ENCODE results near the gene COL21A1. TPM values are rescaled to one million over a fixed set of nuclear protein-coding genes. Genes with fewer than 3 reads are reported as not detected.
"Not testable (repeated sequence)": the region's sequence is repeated elsewhere in the genome, so short reads cannot be mapped to it uniquely, and the experiment has no call there.

COL21A1 gene
- total RNA-seq, 6 donors from 2014 or later: 3.2 to 35.6 (median 9.2) TPM

GRCh38 chr6:56021943-56022342, 225.4 kb downstream of the COL21A1 start:
- DNase-seq: no peak
- no peaks in the 10 kb centered on the region for H3K36me3 ChIP-seq
- H3K27ac ChIP-seq: no peak overlapping the region
- H3K4me3 ChIP-seq: no peak overlapping the region
- no peak for TF ChIP-seq POLR2AphosphoS5 (IDR thresholded peaks at IDR 0.05)
- no peak for TF ChIP-seq CTCF (IDR thresholded peaks at IDR 0.05)
- no peak for TF ChIP-seq EP300 (IDR thresholded peaks at IDR 0.05)
- H3K4me1 ChIP-seq: no peaks in the 10 kb centered on the region
- 76 to 86% methylated on average over 2 of the region's 2 CpGs for WGBS, 2 donors
- no peaks in the 10 kb centered on the region for H3K9me3 ChIP-seq
- no peak for ATAC-seq (ENCODE audit: low FRiP score in 2 of 2)
- H3K27me3 ChIP-seq: no peaks in the 10 kb centered on the region

GRCh38 chr6:56019973-56020372, 227.4 kb downstream of the COL21A1 start:
- no peak overlapping the region for H3K27ac ChIP-seq
- WGBS, 2 donors: 67 to 82% methylated on average over 1 of the region's 1 CpG
- DNase-seq: no peak
- no peaks in the 10 kb centered on the region for H3K9me3 ChIP-seq
- no peaks in the 10 kb centered on the region for H3K27me3 ChIP-seq
- TF ChIP-seq POLR2AphosphoS5 (IDR thresholded peaks at IDR 0.05) (no peak), POLR2A (IDR thresholded peaks at IDR 0.05) (no peak), EP300 (IDR thresholded peaks at IDR 0.05) (no peak), CTCF (IDR thresholded peaks at IDR 0.05) (no peak)
- no peak for ATAC-seq (ENCODE audit: low FRiP score in 2 of 2)
- H3K36me3 ChIP-seq: no peaks in the 10 kb centered on the region
- no peak overlapping the region for H3K4me3 ChIP-seq
- no peaks in the 10 kb centered on the region for H3K4me1 ChIP-seq

- H3K27me3 ChIP-seq: no peaks in the 10 kb centered on the region
- H3K36me3 ChIP-seq: no peaks in the 10 kb centered on the region
- no peak for TF ChIP-seq CTCF (IDR thresholded peaks at IDR 0.05)
- TF ChIP-seq EP300 (IDR thresholded peaks at IDR 0.05): no peak
- no peak for TF ChIP-seq POLR2A (IDR thresholded peaks at IDR 0.05)
- TF ChIP-seq POLR2AphosphoS5 (IDR thresholded peaks at IDR 0.05): no peak
- WGBS, 2 donors: 49 to 67% methylated on average over 2 of the region's 2 CpGs
- H3K27ac ChIP-seq: no peak overlapping the region
- no peaks in the 10 kb centered on the region for H3K9me3 ChIP-seq
- DNase-seq (no peak), ATAC-seq (ENCODE audit: low FRiP score in 2 of 2) (no peak)
- no peak overlapping the region for H3K4me3 ChIP-seq
- H3K4me1 ChIP-seq: no peaks in the 10 kb centered on the region
These were observed 230.2 kb downstream of the COL21A1 start for GRCh38 chr6:56017198-56017597.

GRCh38 chr6:56014039-56014438, 233.3 kb downstream of the COL21A1 start:
- not testable (repeated sequence) for H3K9me3 ChIP-seq; H3K27ac ChIP-seq; H3K4me1 ChIP-seq; ATAC-seq (ENCODE audit: low FRiP score in 2 of 2); H3K36me3 ChIP-seq; H3K4me3 ChIP-seq; H3K27me3 ChIP-seq
- WGBS, 2 donors: 90 to 93% methylated on average over 8 to 10 of the region's 10 CpGs
- DNase-seq: peak in 1 of 2 donors; percentile 25

- WGBS, 2 donors: 75 to 89% methylated on average over 2 of the region's 2 CpGs
- DNase-seq: no peak
- no peaks in the 10 kb centered on the region for H3K36me3 ChIP-seq
- H3K9me3 ChIP-seq: no peaks in the 10 kb centered on the region
- TF ChIP-seq CTCF (IDR thresholded peaks at IDR 0.05): no peak
- TF ChIP-seq POLR2A (IDR thresholded peaks at IDR 0.05): no peak
- TF ChIP-seq EP300 (IDR thresholded peaks at IDR 0.05): no peak
- no peak for TF ChIP-seq POLR2AphosphoS5 (IDR thresholded peaks at IDR 0.05)
- no peaks in the 10 kb centered on the region for H3K27me3 ChIP-seq
- no peaks in the 10 kb centered on the region for H3K4me1 ChIP-seq
- ATAC-seq (ENCODE audit: low FRiP score in 2 of 2): no peak
- no peak overlapping the region for H3K27ac ChIP-seq
- H3K4me3 ChIP-seq: no peak overlapping the region
These were observed 237.7 kb downstream of the COL21A1 start for GRCh38 chr6:56009636-56010035.

Small RNA genes lying within 50 kb of the gene (small RNA-seq; reads per million reads assigned to genes)
- gene DHFRP6: 0 to 0.22 (median 0) reads per million in 4 donors
